DND-41 (cell line): ENCODE data around the gene ENPP1.

ENCODE experiments used
- EZH2 ChIP-seq: IDR thresholded peaks from 3 replicates; pipeline ENCODE4 v1.6.1; 2012; ENCODE audit warnings: borderline replicate concordance, low read depth, mild to moderate bottlenecking, moderate library complexity, low read length, inconsistent platforms; ENCODE audit not compliant: severe bottlenecking
- TF ChIP-seq, protein P1 (sequence below): IDR thresholded peaks from 2 replicates; pipeline ENCODE4 v1.5.1; 2012; ENCODE audit warnings: borderline replicate concordance, low read length, moderate library complexity, mild to moderate bottlenecking; ENCODE audit not compliant: poor library complexity, severe bottlenecking; ENCODE audit errors: extremely low read depth

GRCh38 chr6:131758920-131759319 lies 48.9 kb upstream of the ENPP1 start:
- TF ChIP-seq, protein P1, sequence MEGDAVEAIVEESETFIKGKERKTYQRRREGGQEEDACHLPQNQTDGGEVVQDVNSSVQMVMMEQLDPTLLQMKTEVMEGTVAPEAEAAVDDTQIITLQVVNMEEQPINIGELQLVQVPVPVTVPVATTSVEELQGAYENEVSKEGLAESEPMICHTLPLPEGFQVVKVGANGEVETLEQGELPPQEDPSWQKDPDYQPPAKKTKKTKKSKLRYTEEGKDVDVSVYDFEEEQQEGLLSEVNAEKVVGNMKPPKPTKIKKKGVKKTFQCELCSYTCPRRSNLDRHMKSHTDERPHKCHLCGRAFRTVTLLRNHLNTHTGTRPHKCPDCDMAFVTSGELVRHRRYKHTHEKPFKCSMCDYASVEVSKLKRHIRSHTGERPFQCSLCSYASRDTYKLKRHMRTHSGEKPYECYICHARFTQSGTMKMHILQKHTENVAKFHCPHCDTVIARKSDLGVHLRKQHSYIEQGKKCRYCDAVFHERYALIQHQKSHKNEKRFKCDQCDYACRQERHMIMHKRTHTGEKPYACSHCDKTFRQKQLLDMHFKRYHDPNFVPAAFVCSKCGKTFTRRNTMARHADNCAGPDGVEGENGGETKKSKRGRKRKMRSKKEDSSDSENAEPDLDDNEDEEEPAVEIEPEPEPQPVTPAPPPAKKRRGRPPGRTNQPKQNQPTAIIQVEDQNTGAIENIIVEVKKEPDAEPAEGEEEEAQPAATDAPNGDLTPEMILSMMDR = no peak
- no peak for TF ChIP-seq EZH2
